Measurements from ENCODE around the gene HMCES. TPM values are rescaled to one million over a fixed set of nuclear protein-coding genes. Genes with fewer than 3 reads are reported as not detected.

HMCES gene
- total RNA-seq, 4 donors from 2014 or later: 24.5 to 39.3 (median 30.6) TPM

- 90% methylated on average over 11 of the region's 11 CpGs for WGBS
- Histone ChIP-seq H3K36me3 (peaks cover 92 to 100% (median 99%) of the 10 kb centered on the region in 4 donors), H3K27me3 (no peaks in the 10 kb centered on the region)
These were observed 7.0 kb upstream of the HMCES start for GRCh38 chr3:129271674-129272073.

GRCh38 chr3:129276385-129276784 lies 2.3 kb upstream of the HMCES start:
- 79% methylated on average over 2 of the region's 2 CpGs for WGBS
- Histone ChIP-seq H3K36me3 (peaks cover 47 to 66% (median 64%) of the 10 kb centered on the region in 4 donors), H3K27me3 (no peaks in the 10 kb centered on the region), H3K4me1 (peaks cover 15 to 30% (median 27%) of the 10 kb centered on the region in 4 donors), H3K9me3 (no peaks in the 10 kb centered on the region), H3K4me3 (no peak overlapping the region), H3K27ac (replicated peaks in 1 of 4) (no peak overlapping the region)
- no peak for DNase-seq (ENCODE audit: extremely low spot score)
- TF ChIP-seq CTCF (IDR thresholded peaks at IDR 0.05) (no peak), EP300 (IDR thresholded peaks at IDR 0.05) (no peak), POLR2A (IDR thresholded peaks at IDR 0.05; ENCODE audit: low read depth) (no peak), POLR2AphosphoS5 (IDR thresholded peaks at IDR 0.05) (no peak)
- intact Hi-C loops (cut with DNase I): no loop called here

More at GRCh38 chr3:129271674-129272073, 7.0 kb upstream of the HMCES start:
- Histone ChIP-seq H3K9me3 (no peaks in the 10 kb centered on the region), H3K27ac (replicated peaks in 1 of 4) (no peak overlapping the region), H3K4me3 (no peak overlapping the region), H3K4me1 (no peaks in the 10 kb centered on the region)
- no peak for DNase-seq (ENCODE audit: extremely low spot score)
- TF ChIP-seq POLR2A (IDR thresholded peaks at IDR 0.05; ENCODE audit: low read depth) (no peak), CTCF (IDR thresholded peaks at IDR 0.05) (no peak), EP300 (IDR thresholded peaks at IDR 0.05) (no peak), POLR2AphosphoS5 (IDR thresholded peaks at IDR 0.05) (no peak)
- intact Hi-C loops (cut with DNase I): no loop called here

GRCh38 chr3:129277829-129278271 lies 820 bp upstream of the HMCES start:
- peaks cover 15 to 42% (median 34%) of the 10 kb centered on the region in 4 donors for H3K4me1 ChIP-seq
- intact Hi-C loops (cut with DNase I): loop anchor here (2.0 kb wide), 1 partner anchor 37 kb away; no protein-coding TSS in a partner anchor
- H3K4me3 ChIP-seq: peak overlapping the region; percentile 74 to 99 (median 83)
- DNase-seq (ENCODE audit: extremely low spot score): no peak
- H3K9me3 ChIP-seq: no peaks in the 10 kb centered on the region
- WGBS: 77% methylated on average over 11 of the region's 11 CpGs
- H3K27ac ChIP-seq (replicated peaks in 1 of 4): peak overlapping the region; percentile 93 to 97 (median 95)
- no peak for TF ChIP-seq EP300 (IDR thresholded peaks at IDR 0.05)
- no peak for TF ChIP-seq POLR2A (IDR thresholded peaks at IDR 0.05; ENCODE audit: low read depth)
- no peak for TF ChIP-seq CTCF (IDR thresholded peaks at IDR 0.05)
- TF ChIP-seq POLR2AphosphoS5 (IDR thresholded peaks at IDR 0.05): no peak
- H3K27me3 ChIP-seq: no peaks in the 10 kb centered on the region
- peaks cover 32 to 51% (median 50%) of the 10 kb centered on the region in 4 donors for H3K36me3 ChIP-seq

- intact Hi-C loops (cut with DNase I): loop anchor here (2.0 kb wide), 1 partner anchor 36 kb away; no protein-coding TSS in a partner anchor
- TF ChIP-seq CTCF (IDR thresholded peaks at IDR 0.05): peak in 1 of 3 experiments; percentile 3
- TF ChIP-seq EP300 (IDR thresholded peaks at IDR 0.05): no peak
- TF ChIP-seq POLR2AphosphoS5 (IDR thresholded peaks at IDR 0.05): no peak
- no peak for TF ChIP-seq POLR2A (IDR thresholded peaks at IDR 0.05; ENCODE audit: low read depth)
- WGBS: 4% methylated on average over 71 of the region's 82 CpGs
- DNase-seq (ENCODE audit: extremely low spot score): no peak
- no peaks in the 10 kb centered on the region for H3K9me3 ChIP-seq
- peaks cover 19 to 39% (median 37%) of the 10 kb centered on the region in 4 donors for H3K36me3 ChIP-seq
- peak overlapping the region; percentile 93 to 97 (median 95) for H3K27ac ChIP-seq (replicated peaks in 1 of 4)
- peak overlapping the region; percentile 74 to 99 (median 83) for H3K4me3 ChIP-seq
- no peaks in the 10 kb centered on the region for H3K27me3 ChIP-seq
- peaks cover 15 to 42% (median 34%) of the 10 kb centered on the region in 4 donors for H3K4me1 ChIP-seq
These were observed 566 bp downstream of the HMCES start for GRCh38 chr3:129278966-129279906.
